Neural cell (in vitro differentiated cells): Measurements from ENCODE around the gene ZNRF4.

ENCODE experiments used
- POLR2AphosphoS5 ChIP-seq: IDR thresholded peaks from 2 replicates; pipeline ENCODE4 v1.6.1; 2012
- TF ChIP-seq, protein P1 (sequence below): fragments of 450-650 bp; IDR thresholded peaks from 2 replicates; pipeline ENCODE4 v1.5.1; 2014; ENCODE audit warnings: antibody characterized with exemption, mild to moderate bottlenecking, moderate library complexity; ENCODE audit not compliant: poor library complexity, severe bottlenecking

DNA sequence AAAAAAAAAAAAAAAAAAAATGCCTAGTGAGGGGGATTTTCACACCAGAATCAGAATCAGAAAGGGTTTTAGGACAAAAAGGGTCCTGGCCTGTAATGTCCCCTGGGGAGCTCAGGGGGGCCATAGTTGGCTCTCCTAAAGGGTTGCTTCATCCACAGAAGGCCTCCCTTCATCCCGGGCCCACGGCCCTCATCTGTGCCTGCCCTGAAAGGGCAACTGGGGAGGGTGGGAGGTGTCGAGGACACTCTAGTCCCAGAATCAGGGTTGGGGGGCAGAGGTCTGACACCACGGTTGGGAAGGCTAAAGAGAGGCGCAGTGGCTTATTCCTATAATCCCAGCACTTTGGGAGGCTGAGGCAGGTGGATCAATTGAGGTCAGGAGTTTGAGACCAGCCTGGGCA lies 22.5 kb upstream of the ZNRF4 start:
- TF ChIP-seq, protein P1, sequence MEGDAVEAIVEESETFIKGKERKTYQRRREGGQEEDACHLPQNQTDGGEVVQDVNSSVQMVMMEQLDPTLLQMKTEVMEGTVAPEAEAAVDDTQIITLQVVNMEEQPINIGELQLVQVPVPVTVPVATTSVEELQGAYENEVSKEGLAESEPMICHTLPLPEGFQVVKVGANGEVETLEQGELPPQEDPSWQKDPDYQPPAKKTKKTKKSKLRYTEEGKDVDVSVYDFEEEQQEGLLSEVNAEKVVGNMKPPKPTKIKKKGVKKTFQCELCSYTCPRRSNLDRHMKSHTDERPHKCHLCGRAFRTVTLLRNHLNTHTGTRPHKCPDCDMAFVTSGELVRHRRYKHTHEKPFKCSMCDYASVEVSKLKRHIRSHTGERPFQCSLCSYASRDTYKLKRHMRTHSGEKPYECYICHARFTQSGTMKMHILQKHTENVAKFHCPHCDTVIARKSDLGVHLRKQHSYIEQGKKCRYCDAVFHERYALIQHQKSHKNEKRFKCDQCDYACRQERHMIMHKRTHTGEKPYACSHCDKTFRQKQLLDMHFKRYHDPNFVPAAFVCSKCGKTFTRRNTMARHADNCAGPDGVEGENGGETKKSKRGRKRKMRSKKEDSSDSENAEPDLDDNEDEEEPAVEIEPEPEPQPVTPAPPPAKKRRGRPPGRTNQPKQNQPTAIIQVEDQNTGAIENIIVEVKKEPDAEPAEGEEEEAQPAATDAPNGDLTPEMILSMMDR: no peak
- no peak for TF ChIP-seq POLR2AphosphoS5
